GM20000 (cell line): Measurements from ENCODE around the gene KLHL29.

Experiments used
- DNase-seq: peaks from one replicate; pipeline ENCODE4 v3.0.0; 2012; ENCODE audit warnings: low spot score
- TF ChIP-seq, protein P1 (sequence below): IDR thresholded peaks from 2 replicates; pipeline ENCODE4 v1.5.1; 2012; ENCODE audit warnings: mild to moderate bottlenecking, control low read depth; ENCODE audit errors: extremely low read depth, missing control alignments

The KLHL29 gene

DNA sequence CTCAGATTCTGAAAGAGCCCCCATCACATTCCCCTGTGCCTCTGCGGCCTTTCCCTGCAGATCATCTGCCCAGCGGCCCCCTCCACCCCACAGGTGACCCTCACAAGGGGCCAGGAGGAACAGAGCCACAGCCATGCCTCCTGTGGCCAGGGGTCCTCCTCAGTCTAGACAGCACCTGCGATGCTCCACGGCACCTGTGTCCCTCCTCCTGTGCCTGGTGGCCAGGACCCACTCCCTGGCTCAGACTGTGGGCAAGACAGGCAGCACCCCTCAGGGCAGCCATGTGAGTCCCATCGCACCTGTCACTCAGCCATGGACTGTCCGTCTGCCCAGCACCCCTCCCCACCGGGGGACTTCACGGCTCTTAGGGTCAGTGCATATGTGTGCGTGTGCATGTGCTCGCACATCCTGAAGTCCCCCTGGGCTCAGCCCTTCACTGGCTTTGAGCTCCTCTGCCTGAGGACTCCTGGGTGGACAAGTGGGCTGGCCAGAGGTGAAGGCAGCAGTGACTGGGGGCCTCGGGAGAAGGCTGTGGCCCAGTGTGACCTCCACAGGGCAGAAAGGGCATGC, 304.2 kb downstream of the KLHL29 start:
- DNase-seq: no peak
- TF ChIP-seq, protein P1, sequence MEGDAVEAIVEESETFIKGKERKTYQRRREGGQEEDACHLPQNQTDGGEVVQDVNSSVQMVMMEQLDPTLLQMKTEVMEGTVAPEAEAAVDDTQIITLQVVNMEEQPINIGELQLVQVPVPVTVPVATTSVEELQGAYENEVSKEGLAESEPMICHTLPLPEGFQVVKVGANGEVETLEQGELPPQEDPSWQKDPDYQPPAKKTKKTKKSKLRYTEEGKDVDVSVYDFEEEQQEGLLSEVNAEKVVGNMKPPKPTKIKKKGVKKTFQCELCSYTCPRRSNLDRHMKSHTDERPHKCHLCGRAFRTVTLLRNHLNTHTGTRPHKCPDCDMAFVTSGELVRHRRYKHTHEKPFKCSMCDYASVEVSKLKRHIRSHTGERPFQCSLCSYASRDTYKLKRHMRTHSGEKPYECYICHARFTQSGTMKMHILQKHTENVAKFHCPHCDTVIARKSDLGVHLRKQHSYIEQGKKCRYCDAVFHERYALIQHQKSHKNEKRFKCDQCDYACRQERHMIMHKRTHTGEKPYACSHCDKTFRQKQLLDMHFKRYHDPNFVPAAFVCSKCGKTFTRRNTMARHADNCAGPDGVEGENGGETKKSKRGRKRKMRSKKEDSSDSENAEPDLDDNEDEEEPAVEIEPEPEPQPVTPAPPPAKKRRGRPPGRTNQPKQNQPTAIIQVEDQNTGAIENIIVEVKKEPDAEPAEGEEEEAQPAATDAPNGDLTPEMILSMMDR: no peak

DNA sequence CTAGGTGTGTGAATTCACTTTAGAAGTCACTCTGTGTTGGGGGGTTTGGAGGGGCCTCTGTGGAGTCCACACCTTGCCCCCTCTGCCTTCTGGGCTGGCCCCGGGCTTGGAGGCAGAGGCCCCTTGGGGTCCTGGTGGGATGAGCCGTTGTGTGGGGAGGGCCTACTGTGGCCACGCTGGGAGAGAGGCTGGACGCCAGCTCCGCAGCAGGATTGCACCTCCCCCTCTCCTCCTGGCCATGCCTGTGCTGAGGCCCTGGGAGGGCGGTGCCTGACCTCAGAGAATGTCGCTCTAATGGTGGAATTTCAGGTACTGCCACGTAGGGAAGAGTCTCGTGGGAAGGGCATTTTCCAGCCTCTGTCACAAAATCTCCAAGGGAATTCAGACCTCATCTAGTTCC, 304.9 kb downstream of the KLHL29 start:
- TF ChIP-seq, protein P1: no peak
- DNase-seq: no peak

DNA sequence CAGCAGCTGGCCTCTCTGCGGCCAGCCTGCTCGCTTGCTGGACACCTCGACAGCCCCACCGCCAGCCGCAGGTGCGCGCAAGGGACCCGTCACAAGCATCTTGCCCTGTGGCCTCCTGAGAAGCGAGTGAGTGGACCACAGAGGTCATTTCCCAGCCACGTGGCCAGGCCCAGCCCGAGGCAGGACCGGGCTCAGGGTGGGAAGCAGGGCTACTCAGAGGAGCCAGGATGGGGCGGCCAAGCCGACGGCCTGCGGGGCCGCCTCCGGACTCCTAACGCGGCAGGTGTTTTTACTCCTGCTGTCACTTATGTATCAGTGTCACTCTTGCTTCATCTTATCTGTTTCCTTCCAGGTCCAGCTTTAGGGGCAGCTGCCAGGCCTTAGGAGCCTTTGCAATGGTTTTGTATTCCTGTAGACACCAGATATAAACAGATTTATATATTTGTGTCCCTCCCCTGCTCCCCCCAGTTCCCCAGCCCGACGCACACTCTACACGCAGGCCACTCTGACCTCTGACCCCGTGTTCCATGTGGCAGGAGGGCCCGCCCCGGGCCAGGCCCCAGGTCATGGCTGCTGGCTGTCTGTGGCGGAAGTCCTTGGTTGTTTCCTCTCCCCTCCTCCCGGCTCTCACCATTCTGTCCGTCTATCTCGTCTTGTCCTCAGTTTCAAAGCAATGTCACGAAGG, 305.6 kb downstream of the KLHL29 start:
- TF ChIP-seq, protein P1: no peak
- DNase-seq: no peak

DNA sequence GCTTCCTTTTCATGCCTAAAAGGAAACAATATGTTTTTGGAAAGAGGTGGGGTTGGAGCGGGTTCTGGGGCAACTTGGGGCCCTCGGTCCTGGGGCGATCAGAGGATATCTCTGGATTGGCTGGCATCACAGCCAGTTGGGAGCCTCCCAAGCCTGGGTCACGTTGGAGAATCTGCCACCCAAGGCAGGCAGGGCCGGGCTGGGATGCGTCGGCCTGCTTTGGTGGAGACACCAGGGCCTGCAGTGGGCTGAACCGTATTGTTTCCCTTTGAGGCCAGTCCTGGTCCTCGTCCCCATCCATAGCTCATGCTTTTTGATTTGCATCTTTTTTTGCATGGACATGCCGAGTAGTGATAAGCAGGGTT, 306.1 kb downstream of the KLHL29 start:
- no peak for DNase-seq
- TF ChIP-seq, protein P1: no peak

DNA sequence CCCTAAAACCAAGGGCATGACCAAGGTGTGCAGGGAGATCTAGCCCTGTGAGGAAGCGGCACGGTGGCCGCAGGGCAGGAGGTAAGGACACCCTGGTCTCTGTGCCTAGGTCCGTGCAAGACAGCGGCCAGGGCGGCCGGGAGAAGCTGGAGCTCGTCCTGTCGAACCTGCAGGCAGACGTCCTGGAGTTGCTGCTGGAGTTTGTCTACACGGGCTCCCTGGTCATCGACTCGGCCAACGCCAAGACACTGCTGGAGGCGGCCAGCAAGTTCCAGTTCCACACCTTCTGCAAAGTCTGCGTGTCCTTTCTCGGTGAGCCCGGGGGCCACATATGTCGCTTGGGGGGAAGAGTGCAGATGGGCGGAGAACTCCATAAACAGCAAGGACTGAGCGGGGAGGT, 306.6 kb downstream of the KLHL29 start:
- DNase-seq: no peak

DNA sequence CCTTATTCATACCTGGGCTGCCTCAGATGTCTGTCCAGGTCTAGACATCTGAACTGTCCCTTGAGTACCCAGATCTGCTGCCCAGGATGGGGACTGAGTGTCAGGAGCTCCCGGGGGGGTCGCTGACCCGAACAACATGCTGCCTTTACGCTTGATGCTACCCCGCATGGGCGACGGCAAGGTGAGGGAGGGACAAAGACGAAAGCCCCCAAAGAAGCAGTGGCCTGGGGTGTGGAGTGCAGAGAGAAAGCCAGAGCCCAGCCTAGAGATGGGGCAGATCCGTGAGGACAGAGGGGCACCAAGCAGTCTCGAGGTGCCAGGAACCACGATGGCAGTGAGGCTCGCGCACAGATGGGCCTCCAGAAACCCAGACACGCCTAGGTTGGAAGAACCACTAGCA, 307.3 kb downstream of the KLHL29 start:
- TF ChIP-seq, protein P1: no peak
- no peak for DNase-seq

More for the DNA sequence above, 306.6 kb downstream of the KLHL29 start:
- TF ChIP-seq, protein P1: no peak

DNA sequence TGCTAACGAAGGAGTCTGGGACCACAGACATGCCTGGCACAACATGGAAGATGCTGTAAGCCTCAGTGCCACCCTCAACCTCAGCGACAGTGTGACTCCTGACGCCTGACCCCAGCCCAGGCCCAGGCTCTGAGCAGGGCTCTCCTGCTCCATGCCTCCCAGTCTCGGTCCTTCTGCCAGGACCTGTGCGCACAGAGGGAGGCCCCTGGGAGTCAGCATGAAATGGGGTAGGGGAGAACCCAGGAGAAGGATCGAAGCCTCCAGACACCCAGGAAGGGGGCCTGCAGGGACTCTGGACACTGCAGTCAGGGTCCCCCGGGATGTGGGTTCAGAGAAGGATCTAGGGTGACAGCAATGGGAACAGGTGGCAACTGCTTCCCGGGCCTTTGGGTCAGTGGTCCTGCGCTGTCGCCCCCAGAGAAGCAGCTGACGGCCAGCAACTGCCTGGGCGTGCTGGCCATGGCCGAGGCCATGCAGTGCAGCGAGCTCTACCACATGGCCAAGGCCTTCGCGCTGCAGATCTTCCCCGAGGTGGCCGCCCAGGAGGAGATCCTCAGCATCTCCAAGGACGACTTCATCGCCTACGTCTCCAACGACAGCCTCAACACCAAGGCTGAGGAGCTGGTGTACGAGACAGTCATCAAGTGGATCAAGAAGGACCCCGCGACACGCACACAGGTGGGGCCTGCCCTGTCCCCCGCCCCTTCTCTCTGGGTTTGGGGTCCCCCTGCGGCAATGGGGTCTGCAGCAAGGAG, 308.0 kb downstream of the KLHL29 start:
- no peak for DNase-seq
- TF ChIP-seq, protein P1: no peak
